ENCODE data around the gene ZNF18.
A peak's percentile ranks its signal among the peaks of the same experiment; 100 is the strongest.
"Not testable (repeated sequence)": the region's sequence is repeated elsewhere in the genome, so short reads cannot be mapped to it uniquely, and the experiment has no call there.

The ZNF18 gene

GRCh38 chr17:11986942-11987329 is 10.3 kb downstream of the ZNF18 start:
- peaks cover 34 to 39% of the 10 kb centered on the region in 2 donors for H3K36me3 ChIP-seq (ENCODE audit: control insufficient read depth in 2 of 2, insufficient read depth in 2 of 2, low read length in 2 of 2)
- H3K9me3 ChIP-seq (ENCODE audit: control insufficient read depth in 2 of 2, low read length in 2 of 2), result no peaks in the 10 kb centered on the region
- peak overlapping the region; percentile 43 for H3K27ac ChIP-seq (ENCODE audit: low read length)
- H3K4me1 ChIP-seq (ENCODE audit: control insufficient read depth, insufficient read depth, low read length), result no peaks in the 10 kb centered on the region
- H3K27me3 ChIP-seq (ENCODE audit: control insufficient read depth in 1 of 2, insufficient read depth in 2 of 2, low read length in 2 of 2), result no peaks in the 10 kb centered on the region
- H3K9ac ChIP-seq (ENCODE audit: low read length in 2 of 2), result no peak overlapping the region
- peak overlapping the region in 1 of 2 donors; percentile 10 for H3K4me3 ChIP-seq (ENCODE audit: low read length in 2 of 2)

- Histone ChIP-seq H3K9ac (ENCODE audit: low read length in 2 of 2) (no peak overlapping the region), H3K4me3 (ENCODE audit: low read length in 2 of 2) (peak overlapping the region in 1 of 2 donors; percentile 10), H3K36me3 (ENCODE audit: control insufficient read depth in 2 of 2, insufficient read depth in 2 of 2, low read length in 2 of 2) (peaks cover 32 to 34% of the 10 kb centered on the region in 2 donors), H3K27me3 (ENCODE audit: control insufficient read depth in 1 of 2, insufficient read depth in 2 of 2, low read length in 2 of 2) (no peaks in the 10 kb centered on the region), H3K4me1 (ENCODE audit: control insufficient read depth, insufficient read depth, low read length) (no peaks in the 10 kb centered on the region), H3K9me3 (ENCODE audit: control insufficient read depth in 2 of 2, low read length in 2 of 2) (no peaks in the 10 kb centered on the region), H3K27ac (ENCODE audit: low read length) (peak overlapping the region; percentile 43)
Observed at GRCh38 chr17:11986179-11986941, 10.9 kb downstream of the ZNF18 start.

GRCh38 chr17:11981862-11982261 is 15.4 kb downstream of the ZNF18 start:
- Histone ChIP-seq H3K9me3 (ENCODE audit: control insufficient read depth in 2 of 2, low read length in 2 of 2) (no peaks in the 10 kb centered on the region), H3K4me3 (ENCODE audit: low read length in 2 of 2) (no peak overlapping the region), H3K27ac (ENCODE audit: low read length) (no peak overlapping the region), H3K36me3 (ENCODE audit: control insufficient read depth in 2 of 2, insufficient read depth in 2 of 2, low read length in 2 of 2) (peaks cover 31 to 39% of the 10 kb centered on the region in 2 donors), H3K9ac (ENCODE audit: low read length in 2 of 2) (no peak overlapping the region), H3K4me1 (ENCODE audit: control insufficient read depth, insufficient read depth, low read length) (no peaks in the 10 kb centered on the region), H3K27me3 (ENCODE audit: control insufficient read depth in 1 of 2, insufficient read depth in 2 of 2, low read length in 2 of 2) (no peaks in the 10 kb centered on the region)

GRCh38 chr17:11980813-11981212 is 16.5 kb downstream of the ZNF18 start:
- H3K9me3 ChIP-seq (ENCODE audit: control insufficient read depth in 2 of 2, low read length in 2 of 2), result no peaks in the 10 kb centered on the region
- H3K4me3 ChIP-seq (ENCODE audit: low read length in 2 of 2), result no peak overlapping the region
- H3K36me3 ChIP-seq (ENCODE audit: control insufficient read depth in 2 of 2, insufficient read depth in 2 of 2, low read length in 2 of 2), result peaks cover 31 to 39% of the 10 kb centered on the region in 2 donors
- no peaks in the 10 kb centered on the region for H3K27me3 ChIP-seq (ENCODE audit: control insufficient read depth in 1 of 2, insufficient read depth in 2 of 2, low read length in 2 of 2)
- no peak overlapping the region for H3K9ac ChIP-seq (ENCODE audit: low read length in 2 of 2)
- no peaks in the 10 kb centered on the region for H3K4me1 ChIP-seq (ENCODE audit: control insufficient read depth, insufficient read depth, low read length)
- H3K27ac ChIP-seq (ENCODE audit: low read length), result no peak overlapping the region

GRCh38 chr17:11979795-11980194 is 17.5 kb downstream of the ZNF18 start:
- Histone ChIP-seq H3K36me3 (ENCODE audit: control insufficient read depth in 2 of 2, insufficient read depth in 2 of 2, low read length in 2 of 2) (peaks cover 29 to 36% of the 10 kb centered on the region in 2 donors), H3K4me3 (ENCODE audit: low read length in 2 of 2) (no peak overlapping the region), H3K27me3 (ENCODE audit: control insufficient read depth in 1 of 2, insufficient read depth in 2 of 2, low read length in 2 of 2) (no peaks in the 10 kb centered on the region)

GRCh38 chr17:11972741-11973140 is 24.5 kb downstream of the ZNF18 start:
- not testable (repeated sequence) for H3K36me3 ChIP-seq (ENCODE audit: control insufficient read depth in 2 of 2, insufficient read depth in 2 of 2, low read length in 2 of 2); H3K9me3 ChIP-seq (ENCODE audit: control insufficient read depth in 2 of 2, low read length in 2 of 2); H3K9ac ChIP-seq (ENCODE audit: low read length in 2 of 2); H3K4me1 ChIP-seq (ENCODE audit: control insufficient read depth, insufficient read depth, low read length); H3K4me3 ChIP-seq (ENCODE audit: low read length in 2 of 2); H3K27me3 ChIP-seq (ENCODE audit: control insufficient read depth in 1 of 2, insufficient read depth in 2 of 2, low read length in 2 of 2); H3K27ac ChIP-seq (ENCODE audit: low read length)

More at GRCh38 chr17:11979795-11980194, 17.5 kb downstream of the ZNF18 start:
- H3K4me1 ChIP-seq (ENCODE audit: control insufficient read depth, insufficient read depth, low read length), result no peaks in the 10 kb centered on the region
- H3K9ac ChIP-seq (ENCODE audit: low read length in 2 of 2), result no peak overlapping the region
- no peak overlapping the region for H3K27ac ChIP-seq (ENCODE audit: low read length)
- H3K9me3 ChIP-seq (ENCODE audit: control insufficient read depth in 2 of 2, low read length in 2 of 2), result no peaks in the 10 kb centered on the region

GRCh38 chr17:11969565-11969964 is 27.7 kb downstream of the ZNF18 start:
- no peaks in the 10 kb centered on the region for H3K4me1 ChIP-seq (ENCODE audit: control insufficient read depth, insufficient read depth, low read length)
- H3K36me3 ChIP-seq (ENCODE audit: control insufficient read depth in 2 of 2, insufficient read depth in 2 of 2, low read length in 2 of 2), result no peaks in the 10 kb centered on the region
- H3K27me3 ChIP-seq (ENCODE audit: control insufficient read depth in 1 of 2, insufficient read depth in 2 of 2, low read length in 2 of 2), result no peaks in the 10 kb centered on the region
- no peak overlapping the region for H3K4me3 ChIP-seq (ENCODE audit: low read length in 2 of 2)
- H3K9ac ChIP-seq (ENCODE audit: low read length in 2 of 2), result no peak overlapping the region
- H3K9me3 ChIP-seq (ENCODE audit: control insufficient read depth in 2 of 2, low read length in 2 of 2), result peaks cover 3 to 7% of the 10 kb centered on the region in 2 donors
- H3K27ac ChIP-seq (ENCODE audit: low read length), result no peak overlapping the region

GRCh38 chr17:11954936-11955335 is 42.3 kb downstream of the ZNF18 start:
- Histone ChIP-seq H3K27ac (ENCODE audit: low read length) (no peak overlapping the region), H3K27me3 (ENCODE audit: control insufficient read depth in 1 of 2, insufficient read depth in 2 of 2, low read length in 2 of 2) (no peaks in the 10 kb centered on the region), H3K4me3 (ENCODE audit: low read length in 2 of 2) (no peak overlapping the region), H3K9ac (ENCODE audit: low read length in 2 of 2) (no peak overlapping the region), H3K4me1 (ENCODE audit: control insufficient read depth, insufficient read depth, low read length) (no peaks in the 10 kb centered on the region), H3K9me3 (ENCODE audit: control insufficient read depth in 2 of 2, low read length in 2 of 2) (peaks cover 0 to 3% of the 10 kb centered on the region in 2 donors), H3K36me3 (ENCODE audit: control insufficient read depth in 2 of 2, insufficient read depth in 2 of 2, low read length in 2 of 2) (peaks cover 0 to 3% of the 10 kb centered on the region in 2 donors)

GRCh38 chr17:11953924-11954323 is 43.4 kb downstream of the ZNF18 start:
- no peak overlapping the region for H3K4me3 ChIP-seq (ENCODE audit: low read length in 2 of 2)
- H3K36me3 ChIP-seq (ENCODE audit: control insufficient read depth in 2 of 2, insufficient read depth in 2 of 2, low read length in 2 of 2), result peaks cover 0 to 3% of the 10 kb centered on the region in 2 donors
- H3K9me3 ChIP-seq (ENCODE audit: control insufficient read depth in 2 of 2, low read length in 2 of 2), result peaks cover 0 to 3% of the 10 kb centered on the region in 2 donors
- H3K9ac ChIP-seq (ENCODE audit: low read length in 2 of 2), result no peak overlapping the region
- no peaks in the 10 kb centered on the region for H3K4me1 ChIP-seq (ENCODE audit: control insufficient read depth, insufficient read depth, low read length)
- H3K27ac ChIP-seq (ENCODE audit: low read length), result no peak overlapping the region
- H3K27me3 ChIP-seq (ENCODE audit: control insufficient read depth in 1 of 2, insufficient read depth in 2 of 2, low read length in 2 of 2), result no peaks in the 10 kb centered on the region

GRCh38 chr17:11952610-11953009 is 44.7 kb downstream of the ZNF18 start:
- Histone ChIP-seq H3K9ac (ENCODE audit: low read length in 2 of 2) (no peak overlapping the region), H3K36me3 (ENCODE audit: control insufficient read depth in 2 of 2, insufficient read depth in 2 of 2, low read length in 2 of 2) (no peaks in the 10 kb centered on the region), H3K4me3 (ENCODE audit: low read length in 2 of 2) (no peak overlapping the region)

GRCh38 chr17:11950771-11951519 is 46.3 kb downstream of the ZNF18 start:
- peaks cover 3% of the 10 kb centered on the region for H3K4me1 ChIP-seq (ENCODE audit: control insufficient read depth, insufficient read depth, low read length)
- no peaks in the 10 kb centered on the region for H3K36me3 ChIP-seq (ENCODE audit: control insufficient read depth in 2 of 2, insufficient read depth in 2 of 2, low read length in 2 of 2)
- H3K27ac ChIP-seq (ENCODE audit: low read length), result no peak overlapping the region
- no peak overlapping the region for H3K4me3 ChIP-seq (ENCODE audit: low read length in 2 of 2)
- no peak overlapping the region for H3K9ac ChIP-seq (ENCODE audit: low read length in 2 of 2)
- H3K9me3 ChIP-seq (ENCODE audit: control insufficient read depth in 2 of 2, low read length in 2 of 2), result peaks cover 0 to 3% of the 10 kb centered on the region in 2 donors
- H3K27me3 ChIP-seq (ENCODE audit: control insufficient read depth in 1 of 2, insufficient read depth in 2 of 2, low read length in 2 of 2), result no peaks in the 10 kb centered on the region

More at GRCh38 chr17:11952610-11953009, 44.7 kb downstream of the ZNF18 start:
- Histone ChIP-seq H3K27me3 (ENCODE audit: control insufficient read depth in 1 of 2, insufficient read depth in 2 of 2, low read length in 2 of 2) (no peaks in the 10 kb centered on the region), H3K9me3 (ENCODE audit: control insufficient read depth in 2 of 2, low read length in 2 of 2) (peaks cover 0 to 3% of the 10 kb centered on the region in 2 donors), H3K27ac (ENCODE audit: low read length) (no peak overlapping the region), H3K4me1 (ENCODE audit: control insufficient read depth, insufficient read depth, low read length) (peaks cover 3% of the 10 kb centered on the region)

Measured in stomach smooth muscle (tissue), 2 donors.